Stimulated activated CD8-positive, alpha-beta memory T cell treated with anti-CD3 and anti-CD28 coated beads, Interleukin-4, amount 100 ng/mL, for 48 hours (primary cell): ENCODE data around the gene RMDN2.

Source experiments
- DNase-seq: peaks from one replicate; pipeline ENCODE4 v3.0.0-alpha.2; 2020

The RMDN2 gene

DNA sequence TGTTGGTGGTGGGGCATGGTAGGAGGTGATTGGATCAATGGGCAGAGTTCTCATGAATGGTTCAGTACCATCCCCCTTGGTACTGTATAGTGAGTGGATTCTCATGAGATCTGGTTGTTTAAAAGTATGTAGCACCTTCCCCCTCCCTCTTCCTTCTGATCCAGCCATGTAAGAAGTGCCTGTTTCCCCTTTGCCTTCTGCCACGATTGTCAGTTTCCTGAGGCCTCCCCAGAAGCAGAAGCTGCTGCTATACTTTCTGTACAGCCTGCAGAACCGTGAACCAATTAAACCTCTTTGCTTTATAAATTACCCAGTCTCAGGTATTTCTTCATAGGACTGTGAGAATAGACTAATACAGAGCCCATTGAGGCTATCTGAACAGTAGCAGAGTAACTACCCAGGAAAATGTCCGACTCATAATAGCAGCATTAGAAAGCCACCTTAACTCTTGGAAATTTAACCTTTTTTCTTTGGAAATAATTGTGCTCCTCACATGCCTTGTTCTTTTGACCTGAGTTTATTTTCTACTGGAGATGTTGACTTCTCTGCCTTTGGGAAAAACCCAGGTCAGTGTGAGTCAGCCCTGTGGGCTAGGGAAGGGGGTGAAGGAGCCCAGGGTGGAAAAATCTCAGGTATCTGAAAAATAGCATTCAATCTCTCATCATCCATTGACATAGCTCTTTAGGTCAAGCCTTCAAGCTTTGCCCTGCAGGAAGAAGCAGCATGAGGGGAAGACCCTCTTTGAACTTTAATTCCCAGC is 132.7 kb downstream of the RMDN2 start:
- DNase-seq = no peak

DNA sequence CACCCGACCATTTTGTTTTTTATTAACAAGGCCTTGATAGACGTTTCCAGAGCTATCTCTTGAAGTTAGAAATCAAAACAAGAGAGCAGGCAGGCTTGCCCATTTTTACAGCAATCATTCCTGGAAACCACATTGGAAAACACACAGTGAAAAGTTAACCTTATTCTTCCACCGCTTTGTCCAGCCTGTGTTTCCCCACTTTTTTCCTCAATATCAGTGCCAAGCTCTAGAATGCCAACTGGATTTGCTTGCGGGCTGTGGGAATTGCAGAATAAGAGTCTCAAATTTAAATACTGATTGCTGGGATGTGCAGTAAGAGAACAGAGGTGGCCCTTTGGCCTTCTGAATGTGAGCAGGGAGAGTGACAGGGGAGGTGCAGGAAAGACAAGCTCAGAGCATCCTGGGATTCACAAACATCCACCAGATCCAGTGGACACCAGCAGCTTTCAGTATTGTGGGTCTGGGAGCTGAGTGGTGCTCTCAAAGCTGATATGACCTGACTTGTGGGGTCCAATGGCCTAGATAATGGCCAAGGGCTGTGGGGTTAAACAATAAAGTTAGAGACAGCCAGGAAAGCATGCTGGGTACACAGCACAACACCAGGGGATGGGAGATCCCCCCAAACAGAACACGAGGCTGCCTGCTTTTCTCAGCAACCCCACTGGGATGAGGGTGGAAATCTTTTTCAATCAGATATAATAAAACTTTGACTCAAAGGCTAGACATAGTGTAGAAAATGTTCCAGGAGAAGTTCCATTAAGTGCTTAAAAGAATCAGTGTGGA is 135.3 kb downstream of the RMDN2 start:
- DNase-seq = no peak

DNA sequence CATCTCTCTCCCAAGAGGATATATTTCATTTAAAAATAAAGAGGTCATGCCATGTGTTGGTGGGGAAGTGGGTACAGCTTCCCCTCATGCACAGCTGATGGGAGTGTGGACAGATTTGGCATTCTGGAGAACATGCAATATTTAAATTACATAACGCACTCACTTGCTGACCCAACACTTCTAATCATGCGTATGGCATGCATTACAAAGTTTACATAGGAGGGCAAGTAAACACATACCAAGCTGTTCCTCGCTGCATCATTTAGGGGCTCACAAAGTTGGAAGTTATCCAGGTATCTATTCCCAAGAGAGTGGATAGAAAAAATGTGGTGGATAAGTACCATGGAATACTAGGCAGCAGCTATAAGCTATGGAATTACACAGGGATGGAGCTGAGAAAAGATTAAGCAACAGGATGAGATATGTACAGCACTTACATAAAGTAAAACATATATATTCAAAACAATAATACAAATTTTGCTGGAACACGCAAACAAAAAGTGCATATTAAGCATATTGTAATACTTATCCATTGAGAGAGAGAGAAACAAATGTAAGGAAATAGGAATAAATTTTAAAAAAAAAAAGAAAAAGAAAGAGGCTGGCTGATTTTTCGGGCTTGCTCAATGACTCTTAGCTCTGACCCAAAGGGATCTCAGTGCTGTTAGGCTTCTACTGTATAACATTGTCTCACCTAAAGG is 139.9 kb downstream of the RMDN2 start:
- no peak for DNase-seq

- no peak for DNase-seq
Observed at GRCh38 chr2:38065502-38066135, 140.5 kb downstream of the RMDN2 start.

DNA sequence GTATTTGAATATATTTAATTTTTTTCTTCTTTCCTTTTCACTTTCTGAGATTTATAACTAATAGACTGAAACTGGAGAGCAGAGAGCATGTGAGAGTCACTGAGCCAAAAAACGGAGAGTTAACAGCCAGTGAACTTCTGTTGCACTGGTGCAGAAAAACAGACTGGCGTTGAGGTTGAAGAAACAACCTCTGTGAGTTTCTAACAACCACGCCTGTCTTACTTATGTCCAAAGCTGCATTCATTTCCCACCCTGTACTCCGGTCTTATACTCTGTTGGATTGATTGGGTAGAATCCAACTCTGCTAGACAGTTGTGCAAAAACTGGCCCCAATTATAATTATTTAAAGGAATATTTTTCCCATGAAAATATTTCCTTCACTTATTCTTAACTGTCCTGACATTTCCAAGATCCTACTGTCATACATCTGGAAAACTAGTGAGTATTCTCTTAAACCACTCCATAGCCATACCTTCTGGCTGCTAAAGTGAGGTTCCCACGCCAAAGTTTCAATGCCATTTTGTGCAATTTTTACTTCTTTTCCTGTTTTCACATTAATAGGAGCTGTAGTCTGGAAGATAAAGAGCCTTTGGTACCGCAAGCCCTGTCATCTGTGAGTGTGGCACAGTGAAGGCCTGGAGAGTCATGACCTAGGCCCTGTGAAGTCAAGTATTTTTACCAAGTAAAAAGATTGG is 141.5 kb downstream of the RMDN2 start:
- no peak for DNase-seq
